GM18519 (cell line): ENCODE data around the gene MROH7.

Experiments
- ATAC-seq: cut with Tn5 transposase; IDR thresholded peaks from one replicate; pipeline ENCODE4 v1.9.1; 2021; ENCODE audit warnings: mild to moderate bottlenecking, moderate library complexity; ENCODE audit not compliant: unreplicated experiment, low FRiP score

Gene MROH7

DNA sequence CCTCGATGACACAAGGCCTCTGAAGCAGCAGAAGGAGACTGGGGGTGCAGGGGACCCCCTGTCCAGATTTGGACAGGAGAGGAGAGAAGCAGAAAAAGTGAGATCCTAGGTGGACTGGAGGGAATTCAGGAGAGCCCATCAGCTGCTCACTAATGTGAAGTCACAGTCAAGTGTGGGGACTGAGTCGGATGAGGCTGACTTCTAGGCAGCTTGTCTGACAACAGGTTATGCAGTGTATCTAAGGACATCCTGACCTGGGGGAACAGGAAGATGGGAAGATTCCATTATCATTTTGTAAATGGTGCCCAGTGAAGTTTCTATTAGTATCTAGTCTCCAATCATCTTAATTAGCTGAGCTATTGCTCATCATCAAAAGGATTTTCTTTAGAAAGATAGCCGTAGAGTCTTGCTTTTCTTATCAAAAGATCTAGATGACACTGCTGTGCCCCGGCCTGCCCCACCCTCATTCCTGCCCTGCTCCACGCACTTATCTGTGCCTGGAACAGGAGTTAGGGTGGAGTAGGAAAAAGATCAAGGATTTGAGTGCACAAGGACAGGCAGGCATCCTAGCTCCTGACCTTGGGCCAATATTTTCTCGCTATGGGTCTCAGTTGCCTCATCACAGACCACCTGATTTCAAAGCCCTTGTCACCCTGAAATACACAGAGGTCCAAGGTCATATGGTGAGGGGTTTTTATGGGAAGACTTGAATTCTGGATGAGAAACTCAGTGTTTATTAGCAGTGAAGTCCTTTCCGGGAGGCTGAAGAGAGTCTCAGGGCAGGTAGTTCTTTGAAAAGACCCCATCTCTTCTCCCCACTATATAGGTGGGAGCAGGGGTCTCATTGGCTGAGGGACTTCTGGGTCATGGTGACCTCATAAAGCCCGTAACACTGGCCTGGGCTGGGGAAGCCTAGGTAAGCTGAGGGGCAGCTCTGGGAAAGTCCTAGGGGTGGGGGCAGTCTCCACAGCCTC, at the start of gene MROH7:
Gene MROH7, plus strand, starts transcription at position 924 of the 974 bp plus-strand sequence. CDS start 11,141 bp downstream, outside the sequence.
- no peak for ATAC-seq

DNA sequence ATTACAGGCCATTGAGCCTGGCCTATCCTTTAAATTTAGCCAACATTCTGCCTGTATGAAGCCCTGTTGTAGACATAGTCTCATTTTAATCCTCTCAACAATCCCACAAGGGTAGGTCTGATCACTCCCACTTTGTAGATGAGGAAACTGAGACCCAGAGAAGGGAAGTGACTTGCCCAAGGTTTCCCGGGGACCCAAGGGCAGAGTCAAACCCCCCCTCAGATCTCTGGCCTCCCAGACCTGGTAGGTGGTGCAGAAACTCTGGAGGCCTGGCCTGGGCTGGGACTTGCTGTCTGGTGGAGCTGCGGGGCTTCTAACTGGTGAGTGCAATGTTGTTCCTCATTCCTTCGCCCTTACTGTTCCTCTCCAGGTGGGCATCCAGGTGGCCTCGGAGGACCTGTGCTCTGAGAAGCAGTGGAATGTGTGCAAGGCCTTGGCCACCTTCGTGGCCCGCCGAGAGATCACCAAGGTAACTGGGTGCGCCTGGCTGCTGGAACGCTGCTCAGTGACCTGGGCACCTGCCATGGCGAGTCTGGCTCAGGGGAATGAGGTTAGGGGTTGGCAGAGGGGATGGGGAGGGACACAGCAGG, 47.9 kb upstream of the MROH7 start:
- no peak for ATAC-seq

DNA sequence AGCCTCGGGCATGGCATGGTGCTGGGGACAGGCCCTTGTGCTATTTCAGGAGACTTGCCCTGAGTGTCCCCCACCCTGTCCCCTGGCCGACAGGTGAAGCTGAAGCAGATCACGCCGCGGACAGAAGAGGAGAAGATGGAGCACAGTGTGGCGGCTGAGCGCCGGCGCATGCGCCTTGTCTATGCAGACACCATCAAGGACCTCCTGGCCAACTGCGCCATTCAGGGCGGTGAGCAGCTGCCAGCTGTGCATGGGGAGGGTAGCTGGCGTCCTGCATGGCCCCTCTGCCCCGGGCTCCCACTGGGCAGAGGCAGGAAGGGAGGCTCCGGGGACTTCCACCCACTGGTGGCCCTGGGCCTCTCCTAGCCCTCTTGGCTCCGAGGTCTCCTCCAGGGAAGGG, 47.1 kb upstream of the MROH7 start:
- no peak for ATAC-seq

DNA sequence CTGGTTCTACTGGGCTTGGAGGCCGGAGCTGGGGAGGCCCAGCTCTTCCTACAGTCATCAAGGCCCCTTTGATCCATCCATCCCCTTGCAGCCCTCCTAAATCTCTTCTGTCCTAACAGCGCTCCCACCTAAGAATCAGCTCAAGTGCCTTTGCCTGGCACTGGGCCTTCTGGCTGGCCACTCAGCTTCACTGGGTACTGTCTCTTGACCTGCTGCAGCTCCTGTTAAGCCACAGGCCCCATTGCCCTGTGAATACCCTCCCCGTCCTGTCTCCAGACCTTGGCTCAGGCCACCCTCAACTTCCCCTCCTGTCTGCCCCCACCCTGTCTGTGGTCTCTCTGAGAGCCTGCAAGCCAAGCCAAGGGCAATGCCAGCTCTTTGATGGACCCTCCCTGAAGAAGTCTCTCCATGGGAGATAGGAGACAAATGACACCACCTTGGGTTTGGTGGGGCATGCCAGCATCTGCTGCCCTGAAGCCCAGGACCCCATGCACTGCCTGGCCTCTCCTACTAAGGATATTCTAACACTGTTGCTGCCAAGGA, 45.6 kb upstream of the MROH7 start:
- no peak for ATAC-seq

DNA sequence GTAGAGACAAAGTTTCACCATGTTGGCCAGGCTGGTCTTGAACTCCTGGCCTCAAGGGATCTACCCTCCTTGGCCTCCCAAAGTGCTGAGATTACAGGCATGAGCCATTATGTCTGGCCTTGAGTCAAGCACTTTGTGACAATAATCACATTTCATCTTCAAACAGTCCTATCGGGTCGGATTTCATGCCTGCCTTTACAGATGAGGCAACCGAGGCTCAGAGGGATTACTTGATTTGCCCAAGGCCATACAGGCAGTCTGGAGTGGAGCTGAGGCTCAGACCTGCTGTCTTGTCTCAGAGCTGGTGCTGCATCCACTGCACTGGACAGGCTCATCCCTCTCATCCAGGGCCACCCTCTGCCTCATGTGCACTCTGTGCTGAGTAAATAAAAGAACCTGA, 44.8 kb upstream of the MROH7 start:
- ATAC-seq = no peak

DNA sequence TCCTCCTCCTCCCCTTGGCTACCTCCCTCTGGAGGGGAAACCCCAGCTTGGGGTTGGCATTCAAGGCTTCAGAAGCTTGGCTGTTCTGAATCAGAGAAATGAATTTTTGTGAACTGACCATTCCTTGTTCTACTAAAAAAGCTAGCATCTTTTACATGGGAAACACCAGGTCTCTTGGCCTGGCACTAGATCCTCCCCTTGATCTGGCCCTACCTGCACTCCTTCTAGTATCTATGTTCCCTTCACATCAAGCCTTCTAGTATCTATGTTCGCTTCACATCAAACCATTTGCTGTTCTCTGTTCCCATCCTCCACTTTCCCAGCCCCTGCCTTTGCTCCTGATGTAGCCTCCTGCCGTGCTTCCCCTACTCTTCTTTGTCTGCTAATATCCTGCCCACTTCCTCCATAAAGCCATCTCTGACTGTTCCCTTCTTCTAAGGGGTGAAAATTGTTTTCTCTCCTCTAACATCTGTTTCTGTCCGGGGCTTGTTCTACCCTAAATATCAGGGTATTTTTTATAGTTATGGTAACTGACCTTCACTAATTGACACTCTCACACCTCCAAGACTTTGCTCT, 44.0 kb upstream of the MROH7 start:
- ATAC-seq = no peak

DNA sequence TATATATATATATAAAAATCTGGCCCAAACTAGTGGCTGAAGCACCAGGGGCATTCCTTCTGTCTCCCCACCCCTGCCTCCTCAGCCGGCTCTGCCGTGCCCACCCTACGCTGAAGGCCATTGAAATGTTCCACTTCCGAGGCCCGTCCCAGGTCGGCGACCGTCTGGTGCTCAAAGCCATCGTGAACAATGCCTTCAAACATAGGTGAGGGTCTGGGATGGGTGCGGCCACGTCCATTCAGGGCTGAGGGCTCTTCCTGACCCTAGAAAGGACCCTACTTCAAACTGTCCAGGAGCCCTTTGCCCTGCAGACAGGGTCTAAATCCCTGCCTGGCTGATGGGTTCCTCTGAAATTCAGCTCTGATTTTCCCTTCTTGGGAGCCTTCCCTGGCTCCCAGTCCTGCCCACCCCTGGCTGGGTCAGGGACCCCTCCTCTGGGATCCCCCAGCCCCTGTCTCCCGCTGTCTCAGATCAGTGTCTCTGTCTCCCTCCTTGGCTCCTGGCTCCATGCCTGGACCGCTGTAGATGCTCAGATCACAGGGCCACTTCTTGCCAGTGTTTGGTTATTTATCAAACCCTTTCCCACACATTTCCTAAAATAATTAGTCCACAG, 42.3 kb upstream of the MROH7 start:
- ATAC-seq = no peak

DNA sequence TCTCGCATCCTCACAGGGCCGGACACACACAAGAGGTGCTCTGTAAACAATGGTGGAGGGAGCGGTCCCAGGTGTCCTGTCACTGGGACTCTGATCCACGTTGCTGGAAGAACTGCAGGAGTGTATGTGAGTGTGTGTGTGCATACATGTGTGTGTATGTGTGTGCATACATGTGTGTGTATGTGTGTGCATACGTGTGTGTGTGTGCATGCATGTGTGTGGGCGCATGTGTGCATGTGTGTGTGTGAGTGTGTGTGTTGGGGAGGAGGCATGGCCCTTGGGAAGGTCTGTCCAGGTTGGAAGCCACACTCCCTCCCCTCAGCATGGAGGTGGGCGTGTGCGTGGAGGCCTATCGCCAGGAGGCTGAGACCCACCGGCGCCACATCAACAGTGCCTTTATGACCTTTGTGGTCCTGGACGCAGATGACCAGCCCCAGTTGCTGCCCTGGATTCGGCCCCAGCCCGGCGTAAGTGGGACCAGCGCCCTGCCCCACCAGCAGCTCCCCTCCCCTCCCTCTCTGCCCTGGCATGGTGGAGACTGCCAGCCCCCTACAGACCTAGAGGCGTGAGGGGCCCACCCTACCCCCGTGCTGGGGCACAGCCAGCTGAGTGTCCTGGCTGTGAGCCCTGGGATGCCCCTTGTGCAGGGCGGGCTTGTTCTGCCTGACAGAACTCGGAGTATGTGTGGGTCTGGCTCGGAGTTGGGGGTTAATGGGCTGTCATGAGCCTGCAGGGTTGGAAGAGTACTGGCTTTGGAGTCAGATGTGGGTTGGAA, 40.5 kb upstream of the MROH7 start:
- ATAC-seq = no peak

DNA sequence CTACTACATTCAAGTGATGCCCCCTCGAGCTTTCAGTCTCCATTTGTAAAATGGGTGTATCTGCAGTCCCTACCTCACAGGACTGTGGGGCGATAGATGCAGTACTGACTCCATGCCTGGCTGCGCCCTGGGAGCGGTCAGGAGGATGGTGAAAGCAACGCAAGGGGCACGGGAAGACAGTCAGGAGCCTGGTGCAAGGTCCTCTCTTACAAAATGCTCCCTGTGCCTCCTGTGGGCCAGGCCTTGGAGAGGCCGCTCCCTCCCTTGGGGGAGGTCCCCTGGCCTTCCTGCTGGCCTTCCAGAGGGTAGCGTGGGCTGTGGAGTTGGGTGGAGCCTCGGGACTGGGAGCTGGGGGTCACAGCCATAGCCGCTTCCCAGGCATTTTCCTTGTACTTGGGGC, 39.9 kb upstream of the MROH7 start:
- ATAC-seq = no peak

DNA sequence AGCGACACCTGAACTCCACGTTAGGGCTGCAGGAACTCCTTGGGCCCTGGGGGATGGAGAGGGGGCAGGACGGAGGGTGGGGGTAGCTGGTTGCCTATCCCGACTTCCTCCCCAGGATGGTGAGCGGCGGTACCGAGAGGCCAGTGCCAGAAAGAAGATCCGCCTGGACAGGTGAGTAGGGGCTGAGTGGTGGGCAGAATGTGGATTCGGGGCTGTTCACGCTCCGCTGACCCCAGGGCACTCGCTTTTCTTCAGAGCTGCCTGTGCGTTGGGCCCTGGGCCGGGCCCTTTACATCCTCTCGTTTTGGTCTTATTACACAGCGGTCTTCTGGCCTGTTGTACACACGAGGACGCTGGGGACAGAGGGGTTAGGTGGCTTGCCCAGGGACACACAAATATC, 39.0 kb upstream of the MROH7 start:
- no peak for ATAC-seq

DNA sequence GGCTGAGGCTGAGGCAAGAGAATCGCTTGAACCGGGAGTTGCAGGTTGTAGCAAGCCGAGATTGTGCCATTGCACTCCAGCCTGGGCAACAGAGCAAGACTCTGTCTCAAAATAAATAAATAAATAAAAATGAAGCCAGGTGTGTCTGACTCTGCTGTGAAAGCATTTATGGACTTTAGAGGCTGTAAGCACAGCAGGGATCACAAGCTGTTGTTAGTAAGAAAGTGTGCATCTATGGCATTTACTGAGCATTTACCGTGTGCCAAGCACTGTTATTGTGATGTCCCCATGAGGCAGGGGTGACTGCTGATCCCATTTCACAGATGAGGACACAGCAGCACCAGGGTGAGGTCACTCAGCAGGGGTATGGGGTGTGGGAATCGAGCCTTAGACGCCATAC, 38.3 kb upstream of the MROH7 start:
- no peak for ATAC-seq

DNA sequence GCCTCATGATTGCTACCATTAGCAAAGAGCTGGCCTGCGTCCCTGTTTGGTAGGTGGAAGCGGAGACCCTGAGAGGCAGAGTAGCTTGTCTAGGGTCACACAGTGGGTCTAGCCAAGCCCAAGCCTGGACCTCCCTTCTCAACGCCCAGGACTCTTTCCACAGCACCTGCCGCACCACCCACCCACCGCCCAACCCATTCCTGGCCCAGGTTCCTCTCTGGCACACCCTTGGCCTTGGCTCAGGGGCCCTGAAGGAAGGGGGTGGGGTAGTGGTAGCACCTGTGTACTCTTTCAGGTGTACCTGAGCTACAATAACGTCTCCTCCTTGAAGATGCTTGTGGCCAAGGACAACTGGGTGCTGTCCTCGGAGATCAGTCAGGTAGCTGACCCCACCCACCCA, 37.5 kb upstream of the MROH7 start:
- ATAC-seq = no peak

DNA sequence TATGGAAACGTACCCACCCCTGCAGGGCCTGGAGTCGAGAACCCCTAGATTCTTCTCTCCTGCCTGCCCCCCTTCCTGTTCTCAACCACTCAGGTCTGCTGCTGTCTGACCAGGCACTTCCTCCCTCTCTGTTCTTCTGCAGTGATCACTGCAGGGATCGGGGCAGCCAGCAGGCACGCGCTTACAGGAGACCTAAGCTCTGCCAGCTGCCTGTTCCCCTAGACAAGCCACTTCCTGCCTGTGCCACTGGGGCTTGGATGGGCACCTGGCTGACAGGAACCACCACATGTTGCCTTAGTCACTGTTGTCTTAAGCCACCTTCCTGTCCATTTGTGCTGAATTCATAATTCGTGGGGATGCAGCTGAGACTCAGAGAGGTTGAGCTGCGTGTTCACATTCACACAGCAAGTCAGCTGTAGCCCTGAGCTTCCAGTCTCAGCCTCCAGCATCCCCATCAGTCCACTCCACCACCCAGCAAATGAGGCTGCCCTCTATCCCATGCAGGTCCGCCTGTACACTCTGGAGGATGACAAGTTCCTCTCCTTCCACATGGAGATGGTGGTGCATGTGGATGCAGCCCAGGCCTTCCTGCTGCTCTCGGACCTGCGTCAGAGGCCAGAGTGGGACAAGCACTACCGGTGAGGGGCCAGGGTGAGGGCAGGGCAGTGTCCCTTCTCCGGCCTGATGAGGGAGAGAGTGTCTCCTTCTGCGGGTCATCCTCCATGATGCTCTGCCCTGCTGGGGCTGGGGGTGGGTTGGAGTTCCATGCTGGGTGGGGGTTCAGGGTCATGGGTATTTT, 36.8 kb upstream of the MROH7 start:
- no peak for ATAC-seq

DNA sequence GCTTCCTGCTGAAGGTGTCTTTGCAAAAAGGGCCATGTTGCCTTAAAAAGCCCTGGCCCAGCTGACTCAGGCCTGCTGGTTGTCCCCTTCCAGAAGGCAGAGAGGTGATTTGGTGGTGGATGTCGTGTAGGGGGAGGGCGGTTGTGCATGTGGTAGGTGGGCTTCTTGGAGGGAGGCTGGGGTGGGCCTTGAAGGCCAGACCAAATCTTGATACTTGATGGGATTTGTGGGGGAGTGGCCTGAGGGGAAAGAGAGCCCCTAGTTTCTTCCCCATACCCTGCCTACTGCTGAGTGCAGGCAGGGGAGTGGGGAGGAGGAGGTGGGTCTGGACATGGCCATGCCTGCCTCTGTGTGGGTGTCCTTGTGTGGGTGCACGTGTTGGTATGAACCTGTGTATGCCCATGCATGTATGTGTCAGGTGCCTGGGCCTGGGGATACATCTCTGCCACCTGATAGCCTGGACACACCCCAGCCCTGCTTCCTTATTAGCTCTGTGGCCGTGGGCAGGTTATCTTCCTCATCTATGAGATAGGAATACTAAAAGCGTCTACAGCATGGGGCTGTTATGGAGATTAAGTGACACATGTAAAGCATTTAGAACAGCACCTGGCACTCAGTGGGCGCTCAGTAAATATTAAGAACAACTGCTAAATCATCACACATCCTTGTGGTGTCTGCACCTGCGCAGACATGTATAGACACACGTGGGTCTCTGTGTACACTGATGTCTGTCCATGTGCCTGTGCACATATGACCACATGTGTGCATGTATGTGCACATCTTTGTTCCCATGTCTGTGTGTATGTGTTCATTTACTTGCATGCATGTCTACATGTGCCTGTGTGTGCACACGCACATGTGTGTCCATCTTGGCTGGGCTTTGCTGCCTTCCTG, 35.2 kb upstream of the MROH7 start:
- no peak for ATAC-seq

DNA sequence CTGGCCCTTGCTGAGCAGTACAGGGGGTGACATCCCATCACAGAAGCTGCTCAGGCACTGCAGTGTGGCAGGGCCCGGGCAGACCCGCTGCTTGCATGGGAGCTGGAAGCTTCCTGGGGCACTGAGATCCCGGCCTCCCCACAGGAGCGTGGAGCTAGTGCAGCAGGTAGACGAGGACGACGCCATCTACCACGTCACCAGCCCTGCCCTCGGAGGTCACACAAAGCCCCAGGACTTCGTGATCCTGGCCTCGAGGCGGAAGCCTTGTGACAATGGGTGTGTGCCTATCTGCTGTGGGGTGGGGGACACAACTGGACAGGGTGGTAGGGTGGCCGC, 34.6 kb upstream of the MROH7 start:
- ATAC-seq = no peak

DNA sequence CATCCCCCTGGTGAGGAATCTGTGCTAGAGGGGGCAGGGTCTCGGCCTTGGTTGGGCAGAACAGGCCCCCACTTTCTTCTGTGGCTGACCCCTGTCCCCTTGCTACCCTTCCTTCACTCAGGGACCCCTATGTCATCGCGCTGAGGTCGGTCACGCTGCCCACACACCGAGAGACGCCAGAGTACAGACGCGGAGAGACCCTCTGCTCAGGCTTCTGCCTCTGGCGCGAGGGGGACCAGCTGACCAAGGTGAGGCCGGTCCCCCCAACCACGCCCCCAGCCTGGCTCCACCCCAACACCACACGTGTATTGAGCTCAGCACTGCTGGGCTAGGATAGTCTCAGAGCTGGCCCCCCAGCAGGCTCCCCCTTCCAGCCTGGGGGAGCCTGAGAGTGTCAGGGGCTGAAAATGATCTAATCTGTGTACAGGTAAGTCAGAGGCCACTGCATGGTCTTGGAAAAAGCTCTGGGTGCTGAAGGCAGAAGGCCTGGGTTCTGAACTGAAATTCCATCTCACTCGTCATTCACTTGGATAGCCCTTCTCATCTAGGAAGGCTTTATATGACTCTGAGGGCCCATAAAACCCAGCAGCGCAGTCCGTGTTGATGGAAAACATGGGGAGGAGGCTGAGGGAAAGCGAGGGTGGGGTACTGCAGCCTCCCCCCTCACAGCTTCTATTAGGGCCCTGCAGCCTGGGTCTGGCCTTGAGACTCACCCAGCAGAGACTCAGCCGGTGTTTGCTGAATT, 33.6 kb upstream of the MROH7 start:
- no peak for ATAC-seq

DNA sequence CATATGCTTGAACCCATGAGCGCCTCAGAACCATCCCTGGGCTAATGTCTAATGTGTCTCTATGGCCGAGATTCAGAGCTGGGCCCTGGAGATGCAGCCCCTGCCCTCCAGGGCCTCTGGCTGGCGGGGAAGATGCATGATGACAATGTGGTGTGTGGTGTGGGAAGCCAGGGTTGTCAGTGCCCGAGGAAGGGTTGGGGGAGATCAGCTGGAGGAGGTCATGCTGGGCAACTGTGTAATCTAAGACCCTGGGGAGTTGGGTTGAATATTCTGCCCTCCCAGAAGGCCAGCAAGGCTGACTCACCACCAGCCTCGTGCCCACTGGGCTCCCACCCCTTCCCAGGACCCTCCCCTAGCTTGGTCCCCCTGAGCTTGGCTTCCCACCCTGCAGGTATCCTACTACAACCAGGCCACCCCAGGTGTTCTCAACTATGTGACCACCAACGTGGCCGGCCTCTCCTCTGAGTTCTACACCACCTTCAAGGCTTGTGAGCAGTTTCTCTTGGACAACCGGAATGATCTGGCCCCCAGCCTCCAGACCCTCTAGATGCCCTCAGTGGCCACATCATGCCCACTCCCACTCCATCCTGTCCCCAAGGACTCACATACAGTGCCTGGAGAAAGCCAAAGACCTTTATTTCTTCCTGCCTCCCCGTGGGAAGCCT, 32.9 kb upstream of the MROH7 start:
- ATAC-seq = no peak
